IPS-18a (cell line): ENCODE measurements around the gene STX8.

Source experiments
- H3K27ac ChIP-seq: one replicate; pipeline ENCODE4 v1.5.1; 2013; ENCODE audit warnings: low read length
- H3K27me3 ChIP-seq: one replicate; pipeline ENCODE4 v1.6.1; 2013; ENCODE audit warnings: mild to moderate bottlenecking, low read length; ENCODE audit not compliant: control insufficient read depth, insufficient read depth
- H3K36me3 ChIP-seq: one replicate; pipeline ENCODE4 v1.6.1; 2013; ENCODE audit warnings: low read depth, low read length; ENCODE audit not compliant: control insufficient read depth
- H3K4me1 ChIP-seq: one replicate; pipeline ENCODE4 v1.6.1; 2013; ENCODE audit warnings: low read depth, low read length; ENCODE audit not compliant: control insufficient read depth
- H3K4me3 ChIP-seq: one replicate; pipeline ENCODE4 v1.5.1; 2013; ENCODE audit warnings: low read length
- H3K9ac ChIP-seq: one replicate; pipeline ENCODE4 v1.6.1; 2013; ENCODE audit warnings: mild to moderate bottlenecking, low read length, moderate library complexity
- H3K9me3 ChIP-seq: one replicate; pipeline ENCODE4 v1.6.1; 2013; ENCODE audit warnings: low read depth, low read length; ENCODE audit not compliant: control insufficient read depth

Gene STX8

GRCh38 chr17:9204637-9205329 lies 370.8 kb downstream of the STX8 start:
- no peaks in the 10 kb centered on the region for H3K9me3 ChIP-seq
- H3K4me3 ChIP-seq: no peak overlapping the region
- H3K36me3 ChIP-seq: no peaks in the 10 kb centered on the region
- no peaks in the 10 kb centered on the region for H3K27me3 ChIP-seq
- H3K4me1 ChIP-seq: no peaks in the 10 kb centered on the region
- no peak overlapping the region for H3K27ac ChIP-seq
- H3K9ac ChIP-seq: no peak overlapping the region

GRCh38 chr17:9203771-9204425 lies 371.7 kb downstream of the STX8 start:
- no peak overlapping the region for H3K9ac ChIP-seq
- no peak overlapping the region for H3K4me3 ChIP-seq
- no peaks in the 10 kb centered on the region for H3K9me3 ChIP-seq
- H3K36me3 ChIP-seq: no peaks in the 10 kb centered on the region
- no peak overlapping the region for H3K27ac ChIP-seq
- no peaks in the 10 kb centered on the region for H3K27me3 ChIP-seq
- H3K4me1 ChIP-seq: no peaks in the 10 kb centered on the region

- no peaks in the 10 kb centered on the region for H3K4me1 ChIP-seq
- no peaks in the 10 kb centered on the region for H3K27me3 ChIP-seq
- no peaks in the 10 kb centered on the region for H3K9me3 ChIP-seq
- H3K4me3 ChIP-seq: no peak overlapping the region
- H3K36me3 ChIP-seq: no peaks in the 10 kb centered on the region
- no peak overlapping the region for H3K9ac ChIP-seq
- no peak overlapping the region for H3K27ac ChIP-seq
These were observed 373.1 kb downstream of the STX8 start for GRCh38 chr17:9202532-9202931.

- H3K4me1 ChIP-seq: no peaks in the 10 kb centered on the region
- no peaks in the 10 kb centered on the region for H3K27me3 ChIP-seq
- no peaks in the 10 kb centered on the region for H3K9me3 ChIP-seq
- H3K27ac ChIP-seq: no peak overlapping the region
- no peak overlapping the region for H3K4me3 ChIP-seq
- no peaks in the 10 kb centered on the region for H3K36me3 ChIP-seq
- no peak overlapping the region for H3K9ac ChIP-seq
These were observed 374.8 kb downstream of the STX8 start for GRCh38 chr17:9200699-9201359.
